GM12878 (cell line): ENCODE results near the gene PSMA2. TPM values are rescaled to one million over a fixed set of nuclear protein-coding genes. Genes with fewer than 3 reads are reported as not detected.

ENCODE experiments used
- BMI1 ChIP-seq: fragments of 450-650 bp; IDR thresholded peaks from 2 replicates; pipeline ENCODE4 v1.6.1; 2016; ENCODE audit warnings: mild to moderate bottlenecking, moderate library complexity, borderline replicate concordance
- CHD2 ChIP-seq: IDR thresholded peaks from 2 replicates; pipeline ENCODE4 v1.6.1; 2011; ENCODE audit warnings: low read depth, low read length, improper control_type of control experiment, borderline replicate concordance
- EP300 ChIP-seq, 2 experiments: fragments of 150-350 bp in 1 of 2; IDR thresholded peaks; 2 replicates each; pipeline ENCODE4 v1.6.1; 2011 to 2012; ENCODE audit warnings: low read depth in 2 of 2, low read length in 2 of 2, borderline replicate concordance in 1 of 2, improper control_type of control experiment in 1 of 2, inconsistent platforms in 1 of 2; ENCODE audit not compliant: control insufficient read depth in 1 of 2
- FOXK2 ChIP-seq: fragments of 450-650 bp; IDR thresholded peaks from 2 replicates; pipeline ENCODE4 v1.6.1; 2017; ENCODE audit warnings: mild to moderate bottlenecking, moderate library complexity
- IKZF1 ChIP-seq: fragments of 450-650 bp; conservative IDR thresholded peaks from 2 replicates; pipeline ENCODE4 v1.6.1; 2017; ENCODE audit warnings: antibody characterized with exemption, mild to moderate bottlenecking
- JUND ChIP-seq: IDR thresholded peaks from 2 replicates; pipeline ENCODE4 v1.6.1; 2012; ENCODE audit warnings: low read depth, mild to moderate bottlenecking, low read length, improper control_type of control experiment, moderate library complexity
- MEF2B ChIP-seq: fragments of 450-650 bp; IDR thresholded peaks from 2 replicates; pipeline ENCODE4 v1.6.1; 2018; ENCODE audit warnings: mild to moderate bottlenecking, moderate library complexity; ENCODE audit not compliant: partially characterized antibody, poor library complexity, severe bottlenecking
- SMAD1 ChIP-seq: fragments of 450-650 bp; IDR thresholded peaks from 2 replicates; pipeline ENCODE4 v1.6.1; 2018; ENCODE audit warnings: mild to moderate bottlenecking, low read depth; ENCODE audit not compliant: partially characterized antibody
- SMC3 ChIP-seq: IDR thresholded peaks from 2 replicates; pipeline ENCODE4 v1.6.1; 2011; ENCODE audit warnings: low read length, improper control_type of control experiment, borderline replicate concordance
- SRF ChIP-seq, 2 experiments: IDR thresholded peaks; 2 replicates each; pipeline ENCODE4 v1.6.1; 2011; ENCODE audit warnings: low read depth in 2 of 2, low read length in 2 of 2, mild to moderate bottlenecking in 1 of 2, moderate library complexity in 1 of 2
- TARDBP ChIP-seq: IDR thresholded peaks from 2 replicates; pipeline ENCODE4 v1.6.1; 2016; ENCODE audit warnings: borderline replicate concordance
- ZZZ3 ChIP-seq: IDR thresholded peaks from 2 replicates; pipeline ENCODE4 v1.6.1; 2011; ENCODE audit warnings: low read depth; ENCODE audit not compliant: control insufficient read depth, insufficient read length
- polyA plus RNA-seq, 11 experiments: library from polyadenylated mRNA; depleted of rRNA in 4 of 11; unstranded in 6 of 11; stranded (reverse) in 5 of 11; fragments of >200 nt; fragmentation: Nextera tagmentation in 4 of 11; fragmentation: Illumina TruSeq in 1 of 11; extraction: Ambion mirVana in 4 of 11; extraction: Trizol in 1 of 11; gene quantifications; 1 replicate in 1 of 11; 2 replicates in 10 of 11; pipeline versions ENCODE4 v1.2.1 to v1.2.3, GENCODE V29; 2011 to 2016; ENCODE audit warnings: inconsistent platforms in 2 of 11, missing spikeins in 2 of 11, low read depth in 1 of 11
- total RNA-seq, 4 experiments: library from RNA; depleted of rRNA in 3 of 4; stranded (reverse); fragments of >200 nt in 3 of 4; fragmentation: Illumina TruSeq in 1 of 4; extraction: Trizol in 1 of 4; gene quantifications; 2 replicates each; pipeline versions ENCODE4 v1.2.1 to v1.2.3, GENCODE V29; 2013 to 2021
- TF ChIP-seq, protein P1 (sequence below): IDR thresholded peaks from 2 replicates; pipeline ENCODE4 v1.6.1; 2011; ENCODE audit warnings: borderline replicate concordance, low read depth, mild to moderate bottlenecking, moderate library complexity, mixed read lengths, low read length; ENCODE audit not compliant: insufficient read depth; ENCODE audit errors: extremely low read length
- TF ChIP-seq, protein P2 (sequence below): fragments of 450-650 bp; formaldehyde crosslinking; IDR thresholded peaks from 2 replicates; pipeline ENCODE4 v1.5.0; 2022; ENCODE audit warnings: mild to moderate bottlenecking, missing genetic modification characterization
- TF ChIP-seq, protein P3 (sequence below): fragments of 450-650 bp; formaldehyde crosslinking; IDR thresholded peaks from 2 replicates; pipeline ENCODE4 v1.4.0; 2022; ENCODE audit warnings: mild to moderate bottlenecking, moderate library complexity

The PSMA2 gene
- total and polyA plus RNA-seq, 10 of the 15 experiments (the other 5 are each of a cell fraction or from before 2014, with no cell fraction given) = 129 to 1,223 (median 317) TPM

DNA sequence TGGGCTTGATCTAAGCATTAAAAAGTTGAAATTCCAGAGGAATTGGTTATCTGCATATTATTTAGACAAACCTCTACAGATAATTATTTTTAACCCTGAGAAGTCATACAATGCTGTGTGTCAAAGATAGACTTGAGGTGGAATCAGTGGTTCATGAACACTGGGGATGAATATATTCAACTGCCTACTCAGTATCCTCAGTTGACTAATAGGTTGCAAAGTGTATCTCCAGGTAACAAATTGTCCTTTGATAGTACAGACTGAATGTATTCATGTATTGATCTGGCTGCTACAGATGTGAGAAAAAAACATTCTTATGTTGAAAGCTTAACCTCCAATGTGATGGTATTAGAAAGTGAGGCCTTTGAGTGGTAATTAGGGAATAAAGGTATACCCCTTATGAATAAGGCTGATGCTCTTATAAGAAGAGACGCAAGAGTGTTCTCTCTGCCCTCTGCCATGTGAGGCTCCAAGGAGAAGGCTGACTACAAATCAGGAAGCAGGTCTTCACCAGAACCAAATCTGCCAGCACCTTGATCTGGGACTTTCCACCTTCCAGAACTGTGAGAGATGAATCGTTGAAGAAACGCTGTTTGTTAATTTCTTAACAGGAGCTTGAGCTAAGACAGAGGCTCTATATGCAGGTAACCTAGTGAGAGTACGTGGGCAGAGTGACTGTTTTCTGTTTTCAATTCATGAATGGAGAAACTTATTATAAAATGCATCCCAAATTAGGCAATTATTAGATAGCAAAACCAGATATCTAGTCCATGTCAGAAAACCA is 7.7 kb upstream of the PSMA2 start (continued):
- TF ChIP-seq SRF (IDR thresholded peaks at IDR 0.05; ENCODE audit: low read depth in 2 of 2, low read length in 2 of 2) (no peak), SMC3 (no peak), TARDBP (no peak), MEF2B (no peak), JUND (no peak), SMAD1 (no peak), EP300 (IDR thresholded peaks at IDR 0.05; ENCODE audit: borderline replicate concordance in 1 of 2, control insufficient read depth in 1 of 2, low read depth in 2 of 2, low read length in 2 of 2) (peak in 1 of 2 experiments; percentile 15; a peak in 1 of 4 replicates), FOXK2 (no peak), ZZZ3 (no peak), BMI1 (peak; percentile 30; the same call in 1 of the 2 replicates), CHD2 (no peak), IKZF1 (peak; percentile 54; the same call in 1 of the 2 replicates)
- TF ChIP-seq, protein P1, sequence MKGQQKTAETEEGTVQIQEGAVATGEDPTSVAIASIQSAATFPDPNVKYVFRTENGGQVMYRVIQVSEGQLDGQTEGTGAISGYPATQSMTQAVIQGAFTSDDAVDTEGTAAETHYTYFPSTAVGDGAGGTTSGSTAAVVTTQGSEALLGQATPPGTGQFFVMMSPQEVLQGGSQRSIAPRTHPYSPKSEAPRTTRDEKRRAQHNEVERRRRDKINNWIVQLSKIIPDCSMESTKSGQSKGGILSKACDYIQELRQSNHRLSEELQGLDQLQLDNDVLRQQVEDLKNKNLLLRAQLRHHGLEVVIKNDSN = no peak
- TF ChIP-seq, protein P2, sequence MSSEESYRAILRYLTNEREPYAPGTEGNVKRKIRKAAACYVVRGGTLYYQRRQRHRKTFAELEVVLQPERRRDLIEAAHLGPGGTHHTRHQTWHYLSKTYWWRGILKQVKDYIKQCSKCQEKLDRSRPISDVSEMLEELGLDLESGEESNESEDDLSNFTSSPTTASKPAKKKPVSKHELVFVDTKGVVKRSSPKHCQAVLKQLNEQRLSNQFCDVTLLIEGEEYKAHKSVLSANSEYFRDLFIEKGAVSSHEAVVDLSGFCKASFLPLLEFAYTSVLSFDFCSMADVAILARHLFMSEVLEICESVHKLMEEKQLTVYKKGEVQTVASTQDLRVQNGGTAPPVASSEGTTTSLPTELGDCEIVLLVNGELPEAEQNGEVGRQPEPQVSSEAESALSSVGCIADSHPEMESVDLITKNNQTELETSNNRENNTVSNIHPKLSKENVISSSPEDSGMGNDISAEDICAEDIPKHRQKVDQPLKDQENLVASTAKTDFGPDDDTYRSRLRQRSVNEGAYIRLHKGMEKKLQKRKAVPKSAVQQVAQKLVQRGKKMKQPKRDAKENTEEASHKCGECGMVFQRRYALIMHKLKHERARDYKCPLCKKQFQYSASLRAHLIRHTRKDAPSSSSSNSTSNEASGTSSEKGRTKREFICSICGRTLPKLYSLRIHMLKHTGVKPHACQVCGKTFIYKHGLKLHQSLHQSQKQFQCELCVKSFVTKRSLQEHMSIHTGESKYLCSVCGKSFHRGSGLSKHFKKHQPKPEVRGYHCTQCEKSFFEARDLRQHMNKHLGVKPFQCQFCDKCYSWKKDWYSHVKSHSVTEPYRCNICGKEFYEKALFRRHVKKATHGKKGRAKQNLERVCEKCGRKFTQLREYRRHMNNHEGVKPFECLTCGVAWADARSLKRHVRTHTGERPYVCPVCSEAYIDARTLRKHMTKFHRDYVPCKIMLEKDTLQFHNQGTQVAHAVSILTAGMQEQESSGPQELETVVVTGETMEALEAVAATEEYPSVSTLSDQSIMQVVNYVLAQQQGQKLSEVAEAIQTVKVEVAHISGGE (CRISPR knock-in tag) = no peak
- TF ChIP-seq, protein P3, sequence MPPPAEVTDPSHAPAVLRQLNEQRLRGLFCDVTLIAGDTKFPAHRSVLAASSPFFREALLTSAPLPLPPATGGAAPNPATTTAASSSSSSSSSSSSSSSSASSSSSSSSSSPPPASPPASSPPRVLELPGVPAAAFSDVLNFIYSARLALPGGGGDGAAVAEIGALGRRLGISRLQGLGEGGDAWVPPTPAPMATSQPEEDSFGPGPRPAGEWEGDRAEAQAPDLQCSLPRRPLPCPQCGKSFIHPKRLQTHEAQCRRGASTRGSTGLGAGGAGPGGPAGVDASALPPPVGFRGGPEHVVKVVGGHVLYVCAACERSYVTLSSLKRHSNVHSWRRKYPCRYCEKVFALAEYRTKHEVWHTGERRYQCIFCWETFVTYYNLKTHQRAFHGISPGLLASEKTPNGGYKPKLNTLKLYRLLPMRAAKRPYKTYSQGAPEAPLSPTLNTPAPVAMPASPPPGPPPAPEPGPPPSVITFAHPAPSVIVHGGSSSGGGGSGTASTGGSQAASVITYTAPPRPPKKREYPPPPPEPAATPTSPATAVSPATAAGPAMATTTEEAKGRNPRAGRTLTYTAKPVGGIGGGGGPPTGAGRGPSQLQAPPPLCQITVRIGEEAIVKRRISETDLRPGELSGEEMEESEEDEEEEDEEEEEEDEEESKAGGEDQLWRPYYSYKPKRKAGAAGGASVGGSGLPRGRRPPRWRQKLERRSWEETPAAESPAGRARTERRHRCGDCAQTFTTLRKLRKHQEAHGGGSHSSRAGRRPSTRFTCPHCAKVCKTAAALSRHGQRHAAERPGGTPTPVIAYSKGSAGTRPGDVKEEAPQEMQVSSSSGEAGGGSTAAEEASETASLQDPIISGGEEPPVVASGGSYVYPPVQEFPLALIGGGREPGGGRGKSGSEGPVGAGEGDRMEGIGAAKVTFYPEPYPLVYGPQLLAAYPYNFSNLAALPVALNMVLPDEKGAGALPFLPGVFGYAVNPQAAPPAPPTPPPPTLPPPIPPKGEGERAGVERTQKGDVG (CRISPR knock-in tag) = no peak
